ENCODE measurements around the gene IGFBP2. TPM values are rescaled to one million over a fixed set of nuclear protein-coding genes. Genes with fewer than 3 reads are reported as not detected.
A peak's percentile ranks its signal among the peaks of the same experiment; 100 is the strongest.

IGFBP2 gene
- total RNA-seq, 2 experiments from 2014 or later: 10.3 to 10.9 TPM

GRCh38 chr2:216619411-216620393, 13.5 kb upstream of the IGFBP2 start:
- Mint-ChIP-seq H3K36me3 (ENCODE audit: low read depth) (no peaks in the 10 kb centered on the region), H3K4me1 (peaks cover 9% of the 10 kb centered on the region), H3K27me3 (no peaks in the 10 kb centered on the region), H3K4me3 (no peak overlapping the region), H3K27ac (peak overlapping the region; percentile 52), H3K9me3 (no peaks in the 10 kb centered on the region)
- ChIA-PET CTCF (interaction anchor here (0.6 to 1.1 kb wide), 3 partner anchors 8 to 24 kb away, joined by 3 to 4 read pairs (median 3); no protein-coding TSS in a partner anchor), POLR2A (interaction anchor here (0.7 kb wide), 1 partner anchor 411 kb away, joined by 3 read pairs; no protein-coding TSS in a partner anchor)
- no peak for DNase-seq

GRCh38 chr2:216620786-216621185, 12.4 kb upstream of the IGFBP2 start:
- Mint-ChIP-seq H3K36me3 (ENCODE audit: low read depth) (no peaks in the 10 kb centered on the region), H3K27ac (no peak overlapping the region), H3K9me3 (no peaks in the 10 kb centered on the region), H3K27me3 (no peaks in the 10 kb centered on the region), H3K4me3 (no peak overlapping the region), H3K4me1 (peaks cover 9% of the 10 kb centered on the region)
- no peak for DNase-seq
- ChIA-PET CTCF (interaction anchor here (0.7 to 0.9 kb wide), 3 partner anchors 9 to 700 kb away, joined by 4 read pairs; no protein-coding TSS in a partner anchor), POLR2A (no interaction called here)

GRCh38 chr2:216621292-216621691, 11.9 kb upstream of the IGFBP2 start:
- Mint-ChIP-seq H3K36me3 (ENCODE audit: low read depth) (no peaks in the 10 kb centered on the region), H3K9me3 (no peaks in the 10 kb centered on the region), H3K27ac (no peak overlapping the region), H3K4me3 (no peak overlapping the region), H3K27me3 (no peaks in the 10 kb centered on the region), H3K4me1 (peaks cover 9% of the 10 kb centered on the region)
- POLR2A ChIA-PET: no interaction called here
- no peak for DNase-seq
- CTCF ChIA-PET: no interaction called here

DNA sequence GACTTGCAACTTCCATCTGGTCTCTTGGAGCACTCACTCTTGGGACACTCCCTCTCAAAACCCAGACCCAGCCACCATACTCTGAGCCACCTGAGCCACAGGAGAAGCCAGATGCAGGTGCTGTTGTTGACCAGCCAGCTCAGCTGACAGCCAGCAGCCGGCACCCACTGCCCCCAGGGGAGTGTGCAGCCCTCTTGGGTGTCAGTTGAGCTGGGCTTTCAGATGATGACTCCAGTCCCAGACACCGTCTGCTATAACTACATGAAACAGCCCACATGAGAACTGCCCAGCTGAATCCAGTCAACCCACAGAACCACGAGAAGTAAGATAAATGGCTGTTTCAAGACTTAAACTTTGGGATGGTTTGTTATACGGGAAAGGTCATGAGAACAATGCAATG, 10.7 kb upstream of the IGFBP2 start:
- peaks cover 8% of the 10 kb centered on the region for H3K27me3 Mint-ChIP-seq
- POLR2A ChIA-PET: no interaction called here

DNA sequence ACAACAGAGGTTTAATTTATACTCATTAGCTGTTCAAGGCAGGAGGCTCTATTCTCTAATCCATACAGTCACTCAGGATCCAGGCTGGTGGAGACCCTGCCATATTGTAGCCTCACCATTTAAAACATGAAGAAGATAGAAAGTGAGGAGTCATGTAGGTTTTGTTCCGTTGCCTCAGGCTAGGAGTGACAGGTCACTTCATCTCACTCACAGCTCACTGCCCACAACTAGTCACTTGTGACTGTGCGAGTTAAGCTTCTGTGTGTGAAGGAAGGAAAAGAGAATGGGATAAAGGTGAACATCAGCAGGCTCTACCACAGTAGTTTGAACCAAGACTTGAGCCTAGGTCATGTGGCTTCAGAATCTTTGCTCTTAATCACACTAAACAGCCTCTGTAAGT, 9.0 kb upstream of the IGFBP2 start:
- DNase-seq: no peak
- Mint-ChIP-seq H3K27me3 (peaks cover 14% of the 10 kb centered on the region), H3K36me3 (ENCODE audit: low read depth) (no peaks in the 10 kb centered on the region), H3K4me1 (peaks cover 9% of the 10 kb centered on the region), H3K4me3 (no peak overlapping the region), H3K9me3 (no peaks in the 10 kb centered on the region), H3K27ac (no peak overlapping the region)
- ChIA-PET CTCF (no interaction called here), POLR2A (no interaction called here)

More for the DNA sequence above, 10.7 kb upstream of the IGFBP2 start:
- Mint-ChIP-seq H3K4me3 (no peak overlapping the region), H3K4me1 (peaks cover 9% of the 10 kb centered on the region), H3K9me3 (no peaks in the 10 kb centered on the region), H3K36me3 (ENCODE audit: low read depth) (no peaks in the 10 kb centered on the region), H3K27ac (no peak overlapping the region)
- no peak for DNase-seq
- CTCF ChIA-PET: interaction anchor here (0.8 to 1.4 kb wide), 2 partner anchors 10 to 22 kb away, joined by 3 to 5 read pairs; no protein-coding TSS in a partner anchor

DNA sequence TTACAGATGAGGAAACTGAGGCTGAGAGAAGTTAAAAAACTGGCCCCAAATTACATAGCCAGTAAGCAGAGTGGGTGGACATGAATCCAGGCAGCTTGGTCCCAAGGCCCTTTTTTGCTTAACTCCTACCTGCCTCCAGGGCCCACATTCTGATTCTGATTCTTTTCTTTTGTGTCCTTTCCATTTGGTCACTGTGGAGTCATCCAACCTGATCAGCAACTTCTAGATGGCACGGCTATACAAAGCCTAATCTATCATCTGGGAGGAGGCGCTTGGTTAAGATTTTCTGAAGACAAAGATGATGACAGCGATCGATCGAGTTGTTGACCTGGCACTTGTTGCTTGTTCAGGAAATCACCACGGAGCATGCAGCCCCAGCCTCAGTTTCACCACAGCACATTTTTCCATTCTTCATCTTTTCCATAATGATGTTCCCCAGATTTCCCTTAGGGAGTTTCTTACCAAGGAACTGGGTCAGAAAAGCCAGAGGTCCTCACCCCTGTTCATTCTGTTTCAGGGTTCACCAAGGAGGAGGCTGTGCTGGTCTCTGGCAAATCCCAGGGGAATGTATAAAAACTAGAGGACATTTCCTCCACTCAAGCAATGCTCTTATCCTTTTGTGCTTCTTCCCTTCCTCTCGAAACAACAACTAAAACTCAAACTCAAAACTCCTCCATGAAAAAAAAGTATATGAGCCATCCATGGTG, 6.9 kb upstream of the IGFBP2 start:
- POLR2A ChIA-PET: no interaction called here
- Mint-ChIP-seq H3K4me3 (no peak overlapping the region), H3K9me3 (no peaks in the 10 kb centered on the region), H3K4me1 (no peaks in the 10 kb centered on the region), H3K27ac (no peak overlapping the region), H3K36me3 (ENCODE audit: low read depth) (no peaks in the 10 kb centered on the region), H3K27me3 (peaks cover 23% of the 10 kb centered on the region)
- CTCF ChIA-PET: no interaction called here
- no peak for DNase-seq

DNA sequence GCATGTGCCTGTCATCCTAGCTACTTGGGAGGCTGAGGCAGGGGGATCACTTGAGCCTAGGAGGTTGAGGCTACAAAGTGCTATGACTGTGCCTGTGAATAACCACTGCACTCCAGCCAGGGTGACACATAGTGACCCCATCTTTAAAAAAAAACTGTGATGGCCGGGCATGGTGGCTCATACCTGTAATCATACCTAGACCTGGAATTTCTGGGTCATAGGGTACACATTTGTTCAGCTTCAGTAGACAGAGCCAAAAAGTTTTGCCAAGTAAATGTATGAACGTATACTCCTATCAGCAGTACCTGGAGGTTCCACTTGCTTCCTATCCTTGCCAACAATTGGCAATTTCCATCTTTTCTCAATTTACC, 6.4 kb upstream of the IGFBP2 start:
- CTCF ChIA-PET: no interaction called here

GRCh38 chr2:216629784-216630183, 3.4 kb upstream of the IGFBP2 start:
- CTCF ChIA-PET: interaction anchor here (0.6 kb wide), 1 partner anchor 9 kb away, joined by 4 read pairs; no protein-coding TSS in a partner anchor

More for the DNA sequence above, 6.4 kb upstream of the IGFBP2 start:
- POLR2A ChIA-PET: no interaction called here
- H3K36me3 Mint-ChIP-seq (ENCODE audit: low read depth): no peaks in the 10 kb centered on the region
- H3K9me3 Mint-ChIP-seq: no peaks in the 10 kb centered on the region
- no peak overlapping the region for H3K27ac Mint-ChIP-seq
- H3K27me3 Mint-ChIP-seq: peaks cover 28% of the 10 kb centered on the region
- no peak for DNase-seq
- H3K4me3 Mint-ChIP-seq: no peak overlapping the region
- no peaks in the 10 kb centered on the region for H3K4me1 Mint-ChIP-seq

GRCh38 chr2:216632346-216632951, 771 bp upstream of the IGFBP2 start:
- POLR2A ChIA-PET: no interaction called here
- H3K9me3 Mint-ChIP-seq: no peaks in the 10 kb centered on the region
- H3K4me3 Mint-ChIP-seq: peak overlapping the region; percentile 72
- peaks cover 27% of the 10 kb centered on the region for H3K4me1 Mint-ChIP-seq
- no peak overlapping the region for H3K27ac Mint-ChIP-seq
- H3K36me3 Mint-ChIP-seq (ENCODE audit: low read depth): peaks cover 5% of the 10 kb centered on the region
- no peak for DNase-seq
- peaks cover 67% of the 10 kb centered on the region for H3K27me3 Mint-ChIP-seq
- CTCF ChIA-PET: no interaction called here

More at GRCh38 chr2:216629784-216630183, 3.4 kb upstream of the IGFBP2 start:
- Mint-ChIP-seq H3K27ac (no peak overlapping the region), H3K27me3 (peaks cover 50% of the 10 kb centered on the region), H3K36me3 (ENCODE audit: low read depth) (peaks cover 5% of the 10 kb centered on the region), H3K4me1 (peaks cover 13% of the 10 kb centered on the region), H3K9me3 (no peaks in the 10 kb centered on the region), H3K4me3 (no peak overlapping the region)
- POLR2A ChIA-PET: no interaction called here
- no peak for DNase-seq

DNA sequence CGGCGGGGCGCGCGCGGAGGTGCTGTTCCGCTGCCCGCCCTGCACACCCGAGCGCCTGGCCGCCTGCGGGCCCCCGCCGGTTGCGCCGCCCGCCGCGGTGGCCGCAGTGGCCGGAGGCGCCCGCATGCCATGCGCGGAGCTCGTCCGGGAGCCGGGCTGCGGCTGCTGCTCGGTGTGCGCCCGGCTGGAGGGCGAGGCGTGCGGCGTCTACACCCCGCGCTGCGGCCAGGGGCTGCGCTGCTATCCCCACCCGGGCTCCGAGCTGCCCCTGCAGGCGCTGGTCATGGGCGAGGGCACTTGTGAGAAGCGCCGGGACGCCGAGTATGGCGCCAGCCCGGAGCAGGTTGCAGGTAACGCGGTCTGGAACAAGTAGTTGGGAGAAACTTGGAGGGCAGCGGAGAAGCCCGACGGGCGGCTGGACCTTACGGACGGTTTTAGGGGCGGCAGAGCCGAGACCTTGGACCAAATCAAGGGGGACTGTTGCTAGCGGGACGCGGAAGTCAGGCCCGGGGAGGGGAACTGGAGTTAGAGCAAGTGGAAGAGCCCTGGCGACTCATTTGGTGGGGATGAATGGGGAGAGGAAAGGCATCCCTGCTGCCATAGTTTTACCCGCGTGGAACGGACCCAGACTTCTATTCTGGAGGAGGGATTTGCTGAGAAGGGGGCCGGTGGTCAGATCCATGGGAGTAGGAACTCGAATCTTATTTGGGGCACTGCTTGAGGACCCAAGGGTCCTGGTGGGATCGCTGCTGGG, 573 bp downstream of the IGFBP2 start:
- peaks cover 5% of the 10 kb centered on the region for H3K36me3 Mint-ChIP-seq (ENCODE audit: low read depth)
- peaks cover 27% of the 10 kb centered on the region for H3K4me1 Mint-ChIP-seq
- H3K27me3 Mint-ChIP-seq: peaks cover 62% of the 10 kb centered on the region
- ChIA-PET CTCF (no interaction called here), POLR2A (no interaction called here)
- peak overlapping the region; percentile 69 for H3K4me3 Mint-ChIP-seq
- no peaks in the 10 kb centered on the region for H3K9me3 Mint-ChIP-seq
- no peak overlapping the region for H3K27ac Mint-ChIP-seq
- DNase-seq: no peak

DNA sequence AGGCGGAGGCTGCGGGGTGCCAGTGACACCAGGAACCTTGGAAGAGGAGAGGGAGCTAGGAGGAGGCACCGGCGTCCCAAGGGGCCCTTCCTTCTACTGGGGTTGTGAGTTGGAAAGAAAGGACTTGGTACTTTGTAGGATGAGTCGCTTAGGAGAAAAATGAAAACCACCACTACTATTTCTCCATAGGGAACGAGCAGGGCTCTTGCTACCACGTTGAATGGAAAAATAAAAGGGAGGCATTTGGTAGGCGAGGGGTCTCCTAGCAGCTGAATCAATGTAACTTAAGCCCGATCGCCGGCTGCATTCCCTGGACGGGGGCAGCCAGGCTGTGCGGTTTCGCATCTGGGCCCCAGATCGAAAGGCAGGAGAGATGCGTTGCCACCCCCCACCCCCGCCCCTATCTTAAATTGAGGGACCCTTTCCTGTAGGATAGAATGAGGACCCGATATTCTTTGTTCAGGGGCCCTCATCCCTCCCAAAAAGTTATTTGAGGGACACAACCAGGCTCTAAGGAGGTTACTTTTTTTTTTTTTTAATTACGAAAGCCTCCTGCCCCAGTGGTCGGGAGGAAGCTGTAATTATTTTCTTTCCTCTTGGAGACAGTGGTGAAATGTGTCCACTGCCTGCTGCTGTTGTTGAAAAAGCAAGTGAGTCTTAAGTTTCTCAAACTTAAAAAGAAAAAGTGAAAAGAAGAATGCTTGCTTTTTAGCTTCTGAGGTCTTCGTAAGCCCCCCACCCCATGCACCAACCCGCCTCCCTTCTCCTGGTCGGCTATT, 1.3 kb downstream of the IGFBP2 start:
- DNase-seq: no peak
- Mint-ChIP-seq H3K9me3 (no peaks in the 10 kb centered on the region), H3K27ac (no peak overlapping the region), H3K4me1 (peaks cover 27% of the 10 kb centered on the region), H3K4me3 (peak overlapping the region; percentile 69), H3K27me3 (peaks cover 65% of the 10 kb centered on the region), H3K36me3 (ENCODE audit: low read depth) (peaks cover 5% of the 10 kb centered on the region)
- ChIA-PET POLR2A (no interaction called here), CTCF (no interaction called here)

DNA sequence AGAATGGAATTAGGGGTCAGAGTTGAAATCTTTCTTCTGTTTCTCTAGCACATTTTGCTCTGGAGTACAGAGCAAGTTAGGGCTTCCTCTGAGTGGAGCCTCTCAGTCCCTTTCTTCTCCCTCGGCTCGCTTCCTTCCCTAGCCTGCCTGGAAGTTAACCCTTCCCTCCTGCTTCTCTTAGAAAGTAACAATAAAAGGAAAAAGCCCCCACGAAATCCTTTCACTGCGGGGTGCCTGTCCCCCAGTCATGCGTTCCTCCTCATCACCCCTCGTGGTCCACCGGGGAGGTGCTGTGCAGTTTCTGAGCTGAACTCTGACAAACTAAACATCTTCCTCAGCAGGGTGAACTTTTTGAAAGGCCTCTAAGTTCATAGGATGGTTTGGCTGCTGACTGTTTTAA, 2.0 kb downstream of the IGFBP2 start:
- DNase-seq: no peak
- Mint-ChIP-seq H3K9me3 (no peaks in the 10 kb centered on the region), H3K4me1 (peaks cover 27% of the 10 kb centered on the region), H3K27ac (no peak overlapping the region), H3K27me3 (peaks cover 67% of the 10 kb centered on the region), H3K4me3 (peak overlapping the region; percentile 61), H3K36me3 (ENCODE audit: low read depth) (peaks cover 5% of the 10 kb centered on the region)
- CTCF ChIA-PET: no interaction called here
- POLR2A ChIA-PET: no interaction called here
